Liver (tissue), 9 donors: ENCODE results near the gene YTHDF1. TPM values are rescaled to one million over a fixed set of nuclear protein-coding genes. Genes with fewer than 3 reads are reported as not detected.

ENCODE experiments used
- DNase-seq: peaks from one replicate; pipeline ENCODE4 v3.0.0-alpha.2; 2017; ENCODE audit warnings: low spot score
- H3K27ac ChIP-seq, 2 donors: one replicate each; pipeline ENCODE4 v1.7.0; 2013; ENCODE audit warnings: inconsistent platforms in 2 of 2, low read length in 2 of 2, control low read depth in 1 of 2, low read depth in 1 of 2, mild to moderate bottlenecking in 1 of 2
- H3K27me3 ChIP-seq, 4 donors: one replicate each; pipeline versions ENCODE4 v1.6.1 to v1.7.0; 2013; ENCODE audit warnings: low read length in 3 of 4, inconsistent platforms in 1 of 4, mild to moderate bottlenecking in 1 of 4, moderate library complexity in 1 of 4; ENCODE audit not compliant: control insufficient read depth in 4 of 4, insufficient read depth in 4 of 4
- H3K36me3 ChIP-seq, 4 donors: one replicate each; pipeline versions ENCODE4 v1.6.1 to v1.7.0; 2013; ENCODE audit warnings: low read length in 3 of 4, mild to moderate bottlenecking in 3 of 4, low read depth in 1 of 4, moderate library complexity in 1 of 4; ENCODE audit not compliant: control insufficient read depth in 4 of 4, insufficient read depth in 3 of 4
- H3K4me1 ChIP-seq, 4 donors: one replicate each; pipeline versions ENCODE4 v1.6.1 to v1.7.0; 2013; ENCODE audit warnings: low read length in 3 of 4, mild to moderate bottlenecking in 3 of 4, moderate library complexity in 1 of 4; ENCODE audit not compliant: control insufficient read depth in 4 of 4, insufficient read depth in 4 of 4
- H3K4me3 ChIP-seq, 3 donors: one replicate each; pipeline versions ENCODE4 v1.6.1 to v1.7.0; 2013; ENCODE audit warnings: low read length in 3 of 3, control low read depth in 1 of 3, low read depth in 1 of 3, mild to moderate bottlenecking in 1 of 3
- H3K9ac ChIP-seq, 2 donors: one replicate each; pipeline ENCODE4 v1.7.0; 2013; ENCODE audit warnings: low read length in 2 of 2, mild to moderate bottlenecking in 2 of 2, moderate library complexity in 2 of 2, control low read depth in 1 of 2, low read depth in 1 of 2
- H3K9me3 ChIP-seq, 4 donors: one replicate each; pipeline versions ENCODE4 v1.6.1 to v1.7.0; 2013; ENCODE audit warnings: low read length in 3 of 4; ENCODE audit not compliant: control insufficient read depth in 4 of 4
- ATF3 ChIP-seq: IDR thresholded peaks from 2 replicates; pipeline ENCODE4 v1.6.1; 2016; ENCODE audit warnings: antibody characterized with exemption
- EGR1 ChIP-seq, 2 donors: IDR thresholded peaks; 2 replicates each; pipeline ENCODE4 v1.6.1; 2016 to 2018; ENCODE audit warnings: antibody characterized with exemption in 2 of 2, low read depth in 2 of 2
- FOXA1 ChIP-seq: IDR thresholded peaks from 2 replicates; pipeline ENCODE4 v1.6.1; 2016; ENCODE audit warnings: antibody characterized with exemption
- FOXA2 ChIP-seq: IDR thresholded peaks from 2 replicates; pipeline ENCODE4 v1.6.1; 2016; ENCODE audit warnings: antibody characterized with exemption
- GABPA ChIP-seq, 2 donors: IDR thresholded peaks in 1 of 2; conservative IDR thresholded peaks in 1 of 2; 2 replicates each; pipeline ENCODE4 v1.6.1; 2016; ENCODE audit warnings: antibody characterized with exemption in 2 of 2, mild to moderate bottlenecking in 1 of 2, moderate library complexity in 1 of 2
- HNF4A ChIP-seq, 2 donors: conservative IDR thresholded peaks; 2 replicates each; pipeline ENCODE4 v1.6.1; 2016; ENCODE audit warnings: antibody characterized with exemption in 2 of 2, mild to moderate bottlenecking in 2 of 2
- JUND ChIP-seq, 2 donors: IDR thresholded peaks; 2 replicates each; pipeline ENCODE4 v1.6.1; 2016; ENCODE audit warnings: antibody characterized with exemption in 2 of 2
- NR2F2 ChIP-seq: IDR thresholded peaks from 2 replicates; pipeline ENCODE4 v1.6.1; 2016; ENCODE audit warnings: antibody characterized with exemption
- RAD21 ChIP-seq, 2 donors: IDR thresholded peaks; 2 replicates each; pipeline ENCODE4 v1.6.1; 2016; ENCODE audit warnings: antibody characterized with exemption in 2 of 2, mild to moderate bottlenecking in 2 of 2
- REST ChIP-seq: IDR thresholded peaks from 2 replicates; pipeline ENCODE4 v1.6.1; 2016; ENCODE audit warnings: antibody characterized with exemption, mild to moderate bottlenecking
- RXRA ChIP-seq, 2 donors: IDR thresholded peaks; 2 replicates each; pipeline ENCODE4 v1.6.1; 2017 to 2018; ENCODE audit warnings: antibody characterized with exemption in 2 of 2, mild to moderate bottlenecking in 1 of 2
- SP1 ChIP-seq: IDR thresholded peaks from 2 replicates; pipeline ENCODE4 v1.6.1; 2018; ENCODE audit warnings: antibody characterized with exemption, mild to moderate bottlenecking
- TAF1 ChIP-seq: conservative IDR thresholded peaks from 2 replicates; pipeline ENCODE4 v1.6.1; 2016; ENCODE audit warnings: antibody characterized with exemption, mild to moderate bottlenecking
- WGBS: extraction: QIAGEN DNeasy Blood & Tissue Kit; methylation state at CpG from one replicate; pipeline ENCODE4 v1.1.7; 2013; 5-methylcytosine and 5-hydroxymethylcytosine counted together
- polyA plus RNA-seq, 2 donors: library from polyadenylated mRNA; stranded (reverse) in 1 of 2; unstranded in 1 of 2; fragments of 200-250 nt in 1 of 2; fragments of >200 nt in 1 of 2; fragmentation: Nextera tagmentation in 1 of 2; extraction: Ambion mirVana in 1 of 2; gene quantifications; one replicate each; pipeline versions ENCODE4 v1.2.1 to v1.2.3, GENCODE V29; 2013 to 2015
- total RNA-seq, 2 donors: library from RNA; depleted of rRNA; stranded (reverse); fragments of >200 nt; gene quantifications; one replicate each; pipeline ENCODE4 v1.2.3, GENCODE V29; 2014
- TF ChIP-seq, protein P1 (sequence below): IDR thresholded peaks from 2 replicates; pipeline ENCODE4 v1.6.1; 2016; ENCODE audit warnings: antibody characterized with exemption
- TF ChIP-seq, protein P2 (sequence below): fragments of 150-350 bp; IDR thresholded peaks from 2 replicates; pipeline ENCODE4 v1.5.1; 2017; ENCODE audit warnings: improper control_type of control experiment, low read depth, low read length; ENCODE audit not compliant: missing input control
- TF ChIP-seq, protein P3 (sequence below): IDR thresholded peaks from 2 replicates; pipeline ENCODE4 v1.6.1; 2016; ENCODE audit warnings: antibody characterized with exemption
- donor health status: healthy.
- donor health status: healthy.
- donor health status: healthy.
- donor health status: healthy.
- donor health status: healthy.

The YTHDF1 gene
- total and polyA plus RNA-seq, 4 donors = 6.8 to 19.5 (median 14.9) TPM

- no peak for TF ChIP-seq FOXA2
- TF ChIP-seq, protein P1, sequence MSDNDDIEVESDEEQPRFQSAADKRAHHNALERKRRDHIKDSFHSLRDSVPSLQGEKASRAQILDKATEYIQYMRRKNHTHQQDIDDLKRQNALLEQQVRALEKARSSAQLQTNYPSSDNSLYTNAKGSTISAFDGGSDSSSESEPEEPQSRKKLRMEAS = no peak
- TF ChIP-seq NR2F2 = no peak
- TF ChIP-seq, protein P2, sequence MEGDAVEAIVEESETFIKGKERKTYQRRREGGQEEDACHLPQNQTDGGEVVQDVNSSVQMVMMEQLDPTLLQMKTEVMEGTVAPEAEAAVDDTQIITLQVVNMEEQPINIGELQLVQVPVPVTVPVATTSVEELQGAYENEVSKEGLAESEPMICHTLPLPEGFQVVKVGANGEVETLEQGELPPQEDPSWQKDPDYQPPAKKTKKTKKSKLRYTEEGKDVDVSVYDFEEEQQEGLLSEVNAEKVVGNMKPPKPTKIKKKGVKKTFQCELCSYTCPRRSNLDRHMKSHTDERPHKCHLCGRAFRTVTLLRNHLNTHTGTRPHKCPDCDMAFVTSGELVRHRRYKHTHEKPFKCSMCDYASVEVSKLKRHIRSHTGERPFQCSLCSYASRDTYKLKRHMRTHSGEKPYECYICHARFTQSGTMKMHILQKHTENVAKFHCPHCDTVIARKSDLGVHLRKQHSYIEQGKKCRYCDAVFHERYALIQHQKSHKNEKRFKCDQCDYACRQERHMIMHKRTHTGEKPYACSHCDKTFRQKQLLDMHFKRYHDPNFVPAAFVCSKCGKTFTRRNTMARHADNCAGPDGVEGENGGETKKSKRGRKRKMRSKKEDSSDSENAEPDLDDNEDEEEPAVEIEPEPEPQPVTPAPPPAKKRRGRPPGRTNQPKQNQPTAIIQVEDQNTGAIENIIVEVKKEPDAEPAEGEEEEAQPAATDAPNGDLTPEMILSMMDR = no peak
- TF ChIP-seq, protein P3, sequence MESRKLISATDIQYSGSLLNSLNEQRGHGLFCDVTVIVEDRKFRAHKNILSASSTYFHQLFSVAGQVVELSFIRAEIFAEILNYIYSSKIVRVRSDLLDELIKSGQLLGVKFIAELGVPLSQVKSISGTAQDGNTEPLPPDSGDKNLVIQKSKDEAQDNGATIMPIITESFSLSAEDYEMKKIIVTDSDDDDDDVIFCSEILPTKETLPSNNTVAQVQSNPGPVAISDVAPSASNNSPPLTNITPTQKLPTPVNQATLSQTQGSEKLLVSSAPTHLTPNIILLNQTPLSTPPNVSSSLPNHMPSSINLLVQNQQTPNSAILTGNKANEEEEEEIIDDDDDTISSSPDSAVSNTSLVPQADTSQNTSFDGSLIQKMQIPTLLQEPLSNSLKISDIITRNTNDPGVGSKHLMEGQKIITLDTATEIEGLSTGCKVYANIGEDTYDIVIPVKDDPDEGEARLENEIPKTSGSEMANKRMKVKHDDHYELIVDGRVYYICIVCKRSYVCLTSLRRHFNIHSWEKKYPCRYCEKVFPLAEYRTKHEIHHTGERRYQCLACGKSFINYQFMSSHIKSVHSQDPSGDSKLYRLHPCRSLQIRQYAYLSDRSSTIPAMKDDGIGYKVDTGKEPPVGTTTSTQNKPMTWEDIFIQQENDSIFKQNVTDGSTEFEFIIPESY = no peak
- TF ChIP-seq JUND (IDR thresholded peaks at IDR 0.05) = no peak
- no peak for TF ChIP-seq RAD21 (IDR thresholded peaks at IDR 0.05)
- no peak for TF ChIP-seq FOXA1
- no peak for TF ChIP-seq SP1
- no peak for TF ChIP-seq HNF4A (conservative IDR thresholded peaks at IDR 0.05)
- TF ChIP-seq EGR1 (IDR thresholded peaks at IDR 0.05; ENCODE audit: low read depth in 2 of 2) = no peak
- TF ChIP-seq REST = no peak
- no peak for TF ChIP-seq RXRA (IDR thresholded peaks at IDR 0.05)
- no peak for TF ChIP-seq TAF1
- H3K36me3 ChIP-seq = no peaks in the 10 kb centered on the region
- H3K4me1 ChIP-seq = no peaks in the 10 kb centered on the region
- peaks cover 0 to 7% (median 0%) of the 10 kb centered on the region in 4 donors for H3K27me3 ChIP-seq
- H3K4me3 ChIP-seq = no peak overlapping the region
- no peak for DNase-seq
- WGBS = 66% methylated on average over 10 of the region's 10 CpGs
- no peak overlapping the region for H3K9ac ChIP-seq
- H3K9me3 ChIP-seq = no peaks in the 10 kb centered on the region
- no peak overlapping the region for H3K27ac ChIP-seq
Observed at GRCh38 chr20:63160641-63161175, 55.2 kb downstream of the YTHDF1 start.

DNA sequence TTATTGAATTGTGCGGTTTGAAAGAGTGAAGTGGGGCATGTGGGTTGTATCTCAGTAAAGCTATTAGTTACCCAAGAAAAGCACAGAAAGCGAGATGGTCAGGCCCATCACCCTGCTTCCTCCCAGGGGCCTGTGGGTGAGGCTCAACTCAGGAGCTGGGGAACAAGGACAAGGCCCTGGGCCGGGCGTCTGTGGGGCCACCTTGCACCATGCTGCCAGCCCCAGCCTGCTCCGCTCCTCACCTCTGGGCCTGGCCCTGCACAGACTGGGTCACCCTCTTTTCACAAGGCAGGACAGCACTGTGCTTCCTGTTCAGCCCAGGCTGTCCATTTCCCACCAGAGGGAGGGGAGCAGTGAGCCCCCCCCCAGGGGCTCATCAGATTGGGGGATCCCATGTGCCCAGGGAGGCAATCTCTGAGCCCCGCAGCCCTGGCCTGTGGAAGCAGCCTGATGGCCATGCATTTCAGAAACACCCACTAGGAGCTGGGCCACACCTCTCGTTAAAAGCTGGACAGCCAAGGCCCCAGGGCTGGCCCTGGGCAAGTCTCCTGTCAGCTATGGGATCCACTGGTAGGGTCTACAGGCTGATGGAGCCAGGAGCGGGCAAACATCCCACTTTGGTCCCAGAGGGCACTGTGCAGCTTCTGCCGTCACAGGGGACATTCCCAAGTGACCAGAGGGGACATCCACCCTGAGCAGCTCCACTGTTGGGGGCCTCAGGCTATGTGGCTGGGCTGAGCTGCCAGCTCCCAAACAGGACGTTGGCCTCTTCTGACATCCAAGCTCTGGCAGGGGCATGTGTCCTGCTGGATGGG lies 55.9 kb downstream of the YTHDF1 start:
- H3K36me3 ChIP-seq = no peaks in the 10 kb centered on the region
- peaks cover 0 to 7% (median 0%) of the 10 kb centered on the region in 4 donors for H3K27me3 ChIP-seq
- 80% methylated on average over 10 of the region's 10 CpGs for WGBS
- H3K9ac ChIP-seq = no peak overlapping the region
- no peaks in the 10 kb centered on the region for H3K9me3 ChIP-seq
- DNase-seq = no peak
- H3K27ac ChIP-seq = no peak overlapping the region
- H3K4me3 ChIP-seq = no peak overlapping the region
- H3K4me1 ChIP-seq = no peaks in the 10 kb centered on the region
- TF ChIP-seq TAF1 (no peak), EGR1 (IDR thresholded peaks at IDR 0.05; ENCODE audit: low read depth in 2 of 2) (no peak), REST (no peak), JUND (IDR thresholded peaks at IDR 0.05) (no peak), ATF3 (no peak), RXRA (IDR thresholded peaks at IDR 0.05) (no peak), SP1 (no peak), HNF4A (conservative IDR thresholded peaks at IDR 0.05) (no peak), GABPA (IDR thresholded peaks at IDR 0.05 in 1 of 2, conservative IDR thresholded peaks at IDR 0.05 in 1 of 2) (no peak)
- TF ChIP-seq, protein P1 = no peak
